Loucy (cell line): Measurements from ENCODE around the gene GNAO1.

Experiments used
- H2AFZ ChIP-seq: fragments of 200-600 bp; sonication (generic); 2 replicates; pipeline ENCODE4 v1.6.0; 2016; ENCODE audit warnings: antibody characterized with exemption, mild to moderate bottlenecking, low read length, moderate library complexity
- H3F3A ChIP-seq: fragments of 200-600 bp; 2 replicates; pipeline ENCODE4 v1.6.0; 2016; ENCODE audit warnings: antibody characterized with exemption, low read depth, mild to moderate bottlenecking
- H3K27me3 ChIP-seq: fragments of 200-600 bp; sonication (generic); 2 replicates; pipeline ENCODE4 v1.6.1; 2014; ENCODE audit warnings: low read length, mild to moderate bottlenecking; ENCODE audit not compliant: insufficient read depth, poor library complexity, severe bottlenecking
- H3K36me3 ChIP-seq: fragments of 200-600 bp; sonication (generic); 2 replicates; pipeline ENCODE4 v1.6.1; 2016; ENCODE audit warnings: low read length; ENCODE audit not compliant: insufficient read depth
- H3K4me1 ChIP-seq: fragments of 200-600 bp; sonication (generic); 2 replicates; pipeline ENCODE4 v1.5.1; 2014; ENCODE audit warnings: low read length, mild to moderate bottlenecking; ENCODE audit not compliant: insufficient read depth, poor library complexity, severe bottlenecking
- H3K4me2 ChIP-seq: fragments of 200-600 bp; sonication (generic); 2 replicates; pipeline ENCODE4 v1.6.0; 2014; ENCODE audit warnings: antibody characterized with exemption, low read length, low read depth, mild to moderate bottlenecking; ENCODE audit not compliant: poor library complexity, severe bottlenecking
- H3K4me3 ChIP-seq: fragments of 200-600 bp; sonication (generic); 2 replicates; pipeline ENCODE4 v1.5.1; 2014; ENCODE audit warnings: low read length, mild to moderate bottlenecking, mixed read lengths; ENCODE audit not compliant: poor library complexity, severe bottlenecking
- H3K79me2 ChIP-seq: fragments of 200-600 bp; sonication (generic); 2 replicates; pipeline ENCODE4 v1.6.1; 2014; ENCODE audit warnings: low read length; ENCODE audit not compliant: insufficient read depth
- H3K9ac ChIP-seq: fragments of 200-600 bp; sonication (generic); 2 replicates; pipeline ENCODE4 v1.6.0; 2014; ENCODE audit warnings: mild to moderate bottlenecking, low read depth, low read length, moderate library complexity; ENCODE audit not compliant: poor library complexity, severe bottlenecking
- H3K9me2 ChIP-seq: fragments of 200-600 bp; sonication (generic); replicated peaks from 2 replicates; pipeline ENCODE4 v1.6.1; 2016; ENCODE audit warnings: low read depth, low read length, mixed read lengths
- H3K9me3 ChIP-seq: fragments of 200-600 bp; sonication (generic); 2 replicates; pipeline ENCODE4 v1.6.1; 2014; ENCODE audit warnings: mild to moderate bottlenecking, antibody characterized with exemption, low read length, low read depth; ENCODE audit not compliant: insufficient read depth
- H4K20me1 ChIP-seq: fragments of 200-600 bp; sonication (generic); 2 replicates; pipeline ENCODE4 v1.6.0; 2014; ENCODE audit warnings: antibody characterized with exemption, low read length, mild to moderate bottlenecking; ENCODE audit not compliant: insufficient read depth, poor library complexity, severe bottlenecking
- EZH2phosphoT487 ChIP-seq: fragments of 200-600 bp; IDR thresholded peaks from 2 replicates; pipeline ENCODE4 v1.6.1; 2018; ENCODE audit warnings: antibody characterized with exemption, mild to moderate bottlenecking, moderate library complexity, borderline replicate concordance
- TF ChIP-seq, protein P1 (sequence below): fragments of 200-600 bp; sonication (generic); conservative IDR thresholded peaks from 2 replicates; pipeline ENCODE4 v1.5.1; 2014; ENCODE audit warnings: mild to moderate bottlenecking, antibody characterized with exemption, low read length

The GNAO1 gene

DNA sequence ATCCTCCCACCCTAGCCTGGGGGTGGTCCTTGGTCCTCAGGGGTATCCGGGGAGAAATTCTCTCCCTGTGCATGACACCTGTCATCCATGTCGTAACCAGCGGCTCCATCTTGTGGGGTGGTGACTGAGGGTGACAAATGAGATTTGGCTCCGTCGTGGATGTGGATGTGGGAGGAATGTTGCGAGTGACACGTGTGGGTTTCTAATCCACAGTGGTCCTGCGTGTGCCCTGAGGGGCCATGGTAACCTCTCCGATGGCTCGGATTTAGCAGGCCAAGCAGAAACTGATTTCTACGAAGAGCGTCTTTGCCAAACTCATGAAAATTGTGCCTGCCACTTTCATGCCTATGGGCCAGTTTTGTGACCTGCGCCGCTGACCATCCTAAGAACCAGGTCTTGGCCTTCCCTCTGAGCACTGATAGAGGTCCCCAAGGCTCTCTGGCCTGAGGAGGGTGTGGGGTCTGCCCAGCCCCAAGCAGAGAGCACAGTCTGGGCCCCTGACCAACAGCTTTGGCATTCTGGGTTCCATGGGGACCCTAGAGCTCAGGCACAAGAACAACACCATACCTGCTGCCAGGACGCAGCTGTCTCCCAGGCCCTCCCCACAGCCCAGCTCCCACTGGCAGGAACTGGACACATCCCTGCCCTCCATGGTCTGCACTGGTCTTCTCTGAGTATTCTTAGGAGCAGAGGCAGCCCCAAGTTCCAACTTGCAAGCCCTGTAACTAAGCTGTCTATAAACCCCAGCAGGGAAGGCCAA is 155.0 kb downstream of the GNAO1 start:
- Histone ChIP-seq H3K4me3 (no peak overlapping the region), H3K36me3 (no peaks in the 10 kb centered on the region)

DNA sequence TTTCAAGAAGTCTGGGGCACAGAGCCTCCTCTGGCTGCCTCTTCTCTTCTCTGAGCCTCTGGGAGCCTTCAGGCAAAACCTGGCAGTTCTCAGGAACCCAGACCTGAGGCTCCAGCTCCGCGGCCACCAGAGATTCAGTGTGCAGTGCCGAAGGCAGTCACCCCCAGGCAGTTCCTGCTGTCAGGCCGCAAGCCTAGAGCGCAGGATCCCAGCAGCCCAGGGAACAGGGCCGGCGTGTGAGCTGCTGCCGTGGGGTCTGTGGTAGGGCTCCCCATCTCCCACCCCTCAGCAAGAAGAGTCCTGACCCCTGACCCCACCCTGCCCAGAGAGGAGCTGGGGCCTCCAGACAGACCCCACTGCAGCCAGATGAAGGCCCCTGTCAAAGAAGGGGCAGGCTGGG is 155.9 kb downstream of the GNAO1 start:
- no peak overlapping the region for H3K4me3 ChIP-seq
- no peaks in the 10 kb centered on the region for H3F3A ChIP-seq
- no peaks in the 10 kb centered on the region for H3K79me2 ChIP-seq
- H2AFZ ChIP-seq, result no peak overlapping the region; the same call in 1 of the 2 replicates
- TF ChIP-seq, protein P1, sequence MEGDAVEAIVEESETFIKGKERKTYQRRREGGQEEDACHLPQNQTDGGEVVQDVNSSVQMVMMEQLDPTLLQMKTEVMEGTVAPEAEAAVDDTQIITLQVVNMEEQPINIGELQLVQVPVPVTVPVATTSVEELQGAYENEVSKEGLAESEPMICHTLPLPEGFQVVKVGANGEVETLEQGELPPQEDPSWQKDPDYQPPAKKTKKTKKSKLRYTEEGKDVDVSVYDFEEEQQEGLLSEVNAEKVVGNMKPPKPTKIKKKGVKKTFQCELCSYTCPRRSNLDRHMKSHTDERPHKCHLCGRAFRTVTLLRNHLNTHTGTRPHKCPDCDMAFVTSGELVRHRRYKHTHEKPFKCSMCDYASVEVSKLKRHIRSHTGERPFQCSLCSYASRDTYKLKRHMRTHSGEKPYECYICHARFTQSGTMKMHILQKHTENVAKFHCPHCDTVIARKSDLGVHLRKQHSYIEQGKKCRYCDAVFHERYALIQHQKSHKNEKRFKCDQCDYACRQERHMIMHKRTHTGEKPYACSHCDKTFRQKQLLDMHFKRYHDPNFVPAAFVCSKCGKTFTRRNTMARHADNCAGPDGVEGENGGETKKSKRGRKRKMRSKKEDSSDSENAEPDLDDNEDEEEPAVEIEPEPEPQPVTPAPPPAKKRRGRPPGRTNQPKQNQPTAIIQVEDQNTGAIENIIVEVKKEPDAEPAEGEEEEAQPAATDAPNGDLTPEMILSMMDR, result no peak
- no peak for TF ChIP-seq EZH2phosphoT487
- no peaks in the 10 kb centered on the region for H4K20me1 ChIP-seq
- H3K4me2 ChIP-seq, result no peak overlapping the region
- no peaks in the 10 kb centered on the region for H3K36me3 ChIP-seq
- H3K4me1 ChIP-seq, result no peaks in the 10 kb centered on the region
- H3K9me3 ChIP-seq, result no peaks in the 10 kb centered on the region
- no peaks in the 10 kb centered on the region for H3K9me2 ChIP-seq
- no peak overlapping the region for H3K9ac ChIP-seq
- H3K27me3 ChIP-seq, result no peaks in the 10 kb centered on the region

More for the DNA sequence above, 155.0 kb downstream of the GNAO1 start:
- H3K9me3 ChIP-seq, result no peaks in the 10 kb centered on the region
- H3F3A ChIP-seq, result no peaks in the 10 kb centered on the region
- H2AFZ ChIP-seq, result no peak overlapping the region; the same call in 1 of the 2 replicates
- H3K4me1 ChIP-seq, result no peaks in the 10 kb centered on the region
- H3K79me2 ChIP-seq, result no peaks in the 10 kb centered on the region
- H3K9ac ChIP-seq, result no peak overlapping the region
- no peak overlapping the region for H3K4me2 ChIP-seq
- H3K27me3 ChIP-seq, result no peaks in the 10 kb centered on the region
- no peak for TF ChIP-seq EZH2phosphoT487
- TF ChIP-seq, protein P1, result no peak
- H4K20me1 ChIP-seq, result no peaks in the 10 kb centered on the region
- H3K9me2 ChIP-seq, result no peaks in the 10 kb centered on the region

- Histone ChIP-seq H3F3A (no peaks in the 10 kb centered on the region), H3K27me3 (no peaks in the 10 kb centered on the region), H3K4me2 (no peak overlapping the region), H3K9ac (no peak overlapping the region), H3K4me3 (no peak overlapping the region), H3K79me2 (no peaks in the 10 kb centered on the region), H3K9me3 (no peaks in the 10 kb centered on the region), H4K20me1 (no peaks in the 10 kb centered on the region), H3K4me1 (no peaks in the 10 kb centered on the region), H2AFZ (no peak overlapping the region), H3K9me2 (no peaks in the 10 kb centered on the region), H3K36me3 (no peaks in the 10 kb centered on the region)
- TF ChIP-seq EZH2phosphoT487, result no peak
- TF ChIP-seq, protein P1, result no peak
Observed at GRCh38 chr16:56347670-56348069, 156.4 kb downstream of the GNAO1 start.
